ENCODE measurements around the gene ALX3.
A peak's percentile ranks its signal among the peaks of the same experiment; 100 is the strongest.

ALX3 gene

GRCh38 chr1:110048923-110049601 is 21.4 kb downstream of the ALX3 start:
- Histone ChIP-seq H3K9me3 (ENCODE audit: severe bottlenecking) (no peaks in the 10 kb centered on the region), H3K27me3 (ENCODE audit: insufficient read depth, poor library complexity, severe bottlenecking) (no peaks in the 10 kb centered on the region), H3K36me3 (ENCODE audit: low read depth) (peaks cover 92% of the 10 kb centered on the region), H3K4me1 (ENCODE audit: insufficient read depth, poor library complexity, severe bottlenecking) (no peaks in the 10 kb centered on the region), H3K27ac (ENCODE audit: poor library complexity, severe bottlenecking) (no peak overlapping the region), H3K4me3 (ENCODE audit: severe bottlenecking) (no peak overlapping the region)
- ATAC-seq (ENCODE audit: low read depth) = no peak
- no peak for DNase-seq (ENCODE audit: low spot score)
- TF ChIP-seq CTCF (IDR thresholded peaks at IDR 0.05; ENCODE audit: poor library complexity, severe bottlenecking) = no peak

GRCh38 chr1:110048240-110048639 is 22.2 kb downstream of the ALX3 start:
- Histone ChIP-seq H3K4me3 (ENCODE audit: severe bottlenecking) (no peak overlapping the region), H3K4me1 (ENCODE audit: insufficient read depth, poor library complexity, severe bottlenecking) (no peaks in the 10 kb centered on the region), H3K9me3 (ENCODE audit: severe bottlenecking) (no peaks in the 10 kb centered on the region), H3K36me3 (ENCODE audit: low read depth) (peaks cover 92% of the 10 kb centered on the region), H3K27me3 (ENCODE audit: insufficient read depth, poor library complexity, severe bottlenecking) (no peaks in the 10 kb centered on the region), H3K27ac (ENCODE audit: poor library complexity, severe bottlenecking) (no peak overlapping the region)
- no peak for ATAC-seq (ENCODE audit: low read depth)
- DNase-seq (ENCODE audit: low spot score) = no peak
- no peak for TF ChIP-seq CTCF (IDR thresholded peaks at IDR 0.05; ENCODE audit: poor library complexity, severe bottlenecking)

- Histone ChIP-seq H3K27me3 (ENCODE audit: insufficient read depth, poor library complexity, severe bottlenecking) (no peaks in the 10 kb centered on the region), H3K9me3 (ENCODE audit: severe bottlenecking) (no peaks in the 10 kb centered on the region), H3K27ac (ENCODE audit: poor library complexity, severe bottlenecking) (no peak overlapping the region), H3K4me3 (ENCODE audit: severe bottlenecking) (no peak overlapping the region), H3K4me1 (ENCODE audit: insufficient read depth, poor library complexity, severe bottlenecking) (no peaks in the 10 kb centered on the region), H3K36me3 (ENCODE audit: low read depth) (peaks cover 92% of the 10 kb centered on the region)
- ATAC-seq (ENCODE audit: low read depth) (peak; percentile 48; the same call in 1 of the 3 replicates), DNase-seq (ENCODE audit: low spot score) (no peak)
- TF ChIP-seq CTCF (IDR thresholded peaks at IDR 0.05; ENCODE audit: poor library complexity, severe bottlenecking) = no peak
Measured at GRCh38 chr1:110047463-110047862, 23.0 kb downstream of the ALX3 start.

- Histone ChIP-seq H3K9me3 (ENCODE audit: severe bottlenecking) (no peaks in the 10 kb centered on the region), H3K27me3 (ENCODE audit: insufficient read depth, poor library complexity, severe bottlenecking) (no peaks in the 10 kb centered on the region), H3K36me3 (ENCODE audit: low read depth) (peaks cover 100% of the 10 kb centered on the region), H3K4me1 (ENCODE audit: insufficient read depth, poor library complexity, severe bottlenecking) (no peaks in the 10 kb centered on the region), H3K27ac (ENCODE audit: poor library complexity, severe bottlenecking) (no peak overlapping the region), H3K4me3 (ENCODE audit: severe bottlenecking) (no peak overlapping the region)
- TF ChIP-seq CTCF (IDR thresholded peaks at IDR 0.05; ENCODE audit: poor library complexity, severe bottlenecking) = no peak
- DNase-seq (ENCODE audit: low spot score) (no peak), ATAC-seq (ENCODE audit: low read depth) (no peak)
Measured at GRCh38 chr1:110043016-110043415, 27.5 kb downstream of the ALX3 start.

GRCh38 chr1:110040548-110040947 is 29.9 kb downstream of the ALX3 start:
- no peak overlapping the region for H3K4me3 ChIP-seq (ENCODE audit: severe bottlenecking)
- no peak for TF ChIP-seq CTCF (IDR thresholded peaks at IDR 0.05; ENCODE audit: poor library complexity, severe bottlenecking)
- no peaks in the 10 kb centered on the region for H3K27me3 ChIP-seq (ENCODE audit: insufficient read depth, poor library complexity, severe bottlenecking)
- H3K27ac ChIP-seq (ENCODE audit: poor library complexity, severe bottlenecking) = no peak overlapping the region
- peak; percentile 60; the same call in 2 of the 3 replicates for ATAC-seq (ENCODE audit: low read depth)
- no peaks in the 10 kb centered on the region for H3K9me3 ChIP-seq (ENCODE audit: severe bottlenecking)
- H3K36me3 ChIP-seq (ENCODE audit: low read depth) = peaks cover 90% of the 10 kb centered on the region
- DNase-seq (ENCODE audit: low spot score) = no peak
- H3K4me1 ChIP-seq (ENCODE audit: insufficient read depth, poor library complexity, severe bottlenecking) = peaks cover 4% of the 10 kb centered on the region
